HS-27A (cell line): ENCODE results near the gene SMIM45.

Source experiments
- DNase-seq: peaks from one replicate; pipeline ENCODE4 v3.0.0-alpha.2; 2012; ENCODE audit warnings: low read depth, missing footprints

The SMIM45 gene

DNA sequence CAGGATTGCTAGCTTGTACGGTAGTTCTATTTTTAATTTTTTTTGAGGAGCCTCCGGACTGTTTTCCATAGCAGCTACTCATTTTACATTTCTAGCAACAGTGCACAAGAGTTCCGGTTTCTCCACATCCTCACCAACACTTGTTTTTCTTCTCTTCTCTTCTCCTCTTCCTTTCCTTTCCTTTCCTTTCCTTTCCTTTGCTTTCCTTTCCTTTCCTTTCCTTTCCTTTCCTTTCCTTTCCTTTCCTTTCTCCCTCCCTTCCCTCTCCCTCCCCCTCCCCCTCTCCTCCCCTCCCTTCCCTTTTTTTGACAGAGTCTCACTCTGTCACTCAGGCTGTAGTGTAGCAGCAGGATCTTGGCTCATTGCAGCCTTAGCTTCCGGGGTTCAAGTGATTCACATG is 56.0 kb downstream of the SMIM45 start:
- DNase-seq: no peak
